GM12878 (cell line): ENCODE data around the gene LRP8. TPM values are rescaled to one million over a fixed set of nuclear protein-coding genes. Genes with fewer than 3 reads are reported as not detected.

Experiments
- ATAC-seq: fragments of 200-7000 bp; cut with Tn5 transposase; 3 replicates; pipeline ENCODE4 v1.9.1; 2020; ENCODE audit warnings: mild to moderate bottlenecking, moderate library complexity
- BruUV-seq: library from RNA; stranded (reverse); fragments of 400-500 nt; replicated peaks from 2 replicates; lab custom pipeline; 2021; lab: Mats Ljungman, UMichigan
- CTCF ChIA-PET: fragments of 300-600 bp; sonication (Branson Sonifier 250); formaldehyde crosslinking; extraction: SDS; loops from one replicate; lab custom pipeline; 2021; ENCODE audit warnings: inconsistent platforms; lab: Yijun Ruan, JAX
- POLR2A ChIA-PET: fragments of 350-600 bp; formaldehyde crosslinking; extraction: SDS; loops from one replicate; lab custom pipeline; 2021; ENCODE audit warnings: inconsistent platforms; lab: Charles Lee
- RAD21 ChIA-PET: fragments of 300-600 bp; sonication (Branson Sonifier 250); formaldehyde crosslinking; loops from one replicate; lab custom pipeline; 2023; ENCODE audit warnings: antibody characterized with exemption; ENCODE audit not compliant: unreplicated experiment; lab: Charles Lee
- SMC1A ChIA-PET: fragments of 300-600 bp; sonication (Branson Sonifier 250); formaldehyde crosslinking; loops from one replicate; lab custom pipeline; 2023; ENCODE audit not compliant: unreplicated experiment, uncharacterized antibody; lab: Charles Lee
- DNase-seq: peaks from one replicate; pipeline ENCODE4 v3.0.0-alpha.2; 2011; ENCODE audit warnings: low read depth, low spot score
- FAIRE-seq: peaks from 3 replicates; lab custom pipeline; 2011; peaks lifted over from hg19 to GRCh38; lab: Jason Lieb, UNC
- H2AFZ ChIP-seq: 2 replicates; pipeline ENCODE4 v1.6.0; 2011; ENCODE audit warnings: low read depth, low read length, control low read depth; ENCODE audit not compliant: control insufficient read depth
- H3K27ac ChIP-seq: 2 replicates; pipeline ENCODE4 v1.5.1; 2011; ENCODE audit warnings: control low read depth; ENCODE audit not compliant: control insufficient read depth, insufficient read depth
- H3K27me3 ChIP-seq, 2 experiments: replicated peaks in 1 of 2; 2 replicates each; pipeline versions ENCODE4 v1.6.0 to v1.6.1; 2011; ENCODE audit warnings: low read length in 1 of 2; ENCODE audit not compliant: control insufficient read depth in 2 of 2, insufficient read depth in 2 of 2
- H3K36me3 ChIP-seq, 2 experiments: 2 replicates each; pipeline ENCODE4 v1.5.1; 2011; ENCODE audit warnings: low read length in 1 of 2; ENCODE audit not compliant: control insufficient read depth in 2 of 2, insufficient read depth in 2 of 2
- H3K4me1 ChIP-seq: 2 replicates; pipeline ENCODE4 v1.6.1; 2011; ENCODE audit warnings: mild to moderate bottlenecking, low read length, moderate library complexity, mixed read lengths; ENCODE audit not compliant: control insufficient read depth, insufficient read depth
- H3K4me2 ChIP-seq: 2 replicates; pipeline ENCODE4 v1.6.0; 2011; ENCODE audit warnings: control low read depth; ENCODE audit not compliant: control insufficient read depth, insufficient read depth
- H3K4me3 ChIP-seq: fragments of 200-600 bp; sonication (generic); 2 replicates; pipeline ENCODE4 v1.5.1; 2016
- H3K79me2 ChIP-seq: 2 replicates; pipeline ENCODE4 v1.6.0; 2011; ENCODE audit warnings: low read length; ENCODE audit not compliant: control insufficient read depth, insufficient read depth
- H3K9ac ChIP-seq: 2 replicates; pipeline ENCODE4 v1.8.0; 2011; ENCODE audit warnings: low read length, control low read depth, mixed read lengths; ENCODE audit not compliant: control insufficient read depth, insufficient read depth
- H3K9me3 ChIP-seq: replicated peaks from 3 replicates; pipeline ENCODE4 v1.5.1; 2011; ENCODE audit warnings: mild to moderate bottlenecking, low read length; ENCODE audit not compliant: control insufficient read depth, insufficient read depth
- H4K20me1 ChIP-seq: 2 replicates; pipeline ENCODE4 v1.6.0; 2011; ENCODE audit not compliant: control insufficient read depth, insufficient read depth
- ATF3 ChIP-seq: IDR thresholded peaks from 2 replicates; pipeline ENCODE4 v1.6.1; 2011; ENCODE audit warnings: low read depth, mild to moderate bottlenecking, low read length, moderate library complexity, borderline replicate concordance; ENCODE audit errors: extremely low read depth
- CHD2 ChIP-seq: IDR thresholded peaks from 2 replicates; pipeline ENCODE4 v1.6.1; 2011; ENCODE audit warnings: low read depth, low read length, improper control_type of control experiment, borderline replicate concordance
- CHD4 ChIP-seq: fragments of 200-600 bp; sonication (generic); IDR thresholded peaks from 2 replicates; pipeline ENCODE4 v1.6.1; 2016; ENCODE audit warnings: mild to moderate bottlenecking
- CTCF ChIP-seq, 3 experiments: IDR thresholded peaks in 2 of 3; conservative IDR thresholded peaks in 1 of 3; 2 replicates each; pipeline ENCODE4 v1.5.1; 2011; ENCODE audit warnings: low read depth in 3 of 3, low read length in 3 of 3, mild to moderate bottlenecking in 3 of 3, control low read depth in 2 of 3, moderate library complexity in 2 of 3, inconsistent platforms in 1 of 3, mixed read lengths in 1 of 3; ENCODE audit not compliant: control insufficient read depth in 2 of 3, insufficient read depth in 1 of 3; ENCODE audit errors: extremely low read depth in 1 of 3
- FOXK2 ChIP-seq: fragments of 450-650 bp; IDR thresholded peaks from 2 replicates; pipeline ENCODE4 v1.6.1; 2017; ENCODE audit warnings: mild to moderate bottlenecking, moderate library complexity
- PAX8 ChIP-seq: fragments of 450-650 bp; IDR thresholded peaks from 2 replicates; pipeline ENCODE4 v1.6.1; 2017; ENCODE audit warnings: mild to moderate bottlenecking, moderate library complexity
- SPI1 ChIP-seq: IDR thresholded peaks from 2 replicates; pipeline ENCODE4 v1.6.1; 2011; ENCODE audit warnings: low read depth, mild to moderate bottlenecking, low read length, moderate library complexity, borderline replicate concordance; ENCODE audit not compliant: insufficient read depth
- TARDBP ChIP-seq: IDR thresholded peaks from 2 replicates; pipeline ENCODE4 v1.6.1; 2016; ENCODE audit warnings: borderline replicate concordance
- TCF12 ChIP-seq: IDR thresholded peaks from 2 replicates; pipeline ENCODE4 v1.6.1; 2011; ENCODE audit warnings: low read depth, mild to moderate bottlenecking, low read length
- USF1 ChIP-seq: IDR thresholded peaks from 2 replicates; pipeline ENCODE4 v1.6.1; 2011; ENCODE audit warnings: borderline replicate concordance, low read depth, mild to moderate bottlenecking, moderate library complexity, mixed read lengths, low read length; ENCODE audit not compliant: insufficient read depth; ENCODE audit errors: extremely low read length
- WGBS: methylation state at CpG from one replicate; pipeline ENCODE4 v1.1.6; 2016; ENCODE audit warnings: low lambda C conversion rate; ENCODE audit not compliant: insufficient replicate concordance, insufficient coverage; ENCODE audit errors: missing lambda C conversion rate; 5-methylcytosine and 5-hydroxymethylcytosine counted together
- in situ Hi-C: fragments of 300-500 bp; cut with MboI; formaldehyde crosslinking; loops from 9 replicates; pipeline ENCODE4 v1.14.3; 2018; ENCODE audit warnings: mixed read lengths
- intact Hi-C: fragments of 100-400 bp; cut with micrococcal nuclease; formaldehyde crosslinking; loops from one replicate; pipeline ENCODE4 v1.14.2; 2022; ENCODE audit not compliant: unreplicated experiment
- polyA plus RNA-seq, 11 experiments: library from polyadenylated mRNA; depleted of rRNA in 4 of 11; unstranded in 6 of 11; stranded (reverse) in 5 of 11; fragments of >200 nt; fragmentation: Nextera tagmentation in 4 of 11; fragmentation: Illumina TruSeq in 1 of 11; extraction: Ambion mirVana in 4 of 11; extraction: Trizol in 1 of 11; gene quantifications; 1 replicate in 1 of 11; 2 replicates in 10 of 11; pipeline versions ENCODE4 v1.2.1 to v1.2.3, GENCODE V29; 2011 to 2016; ENCODE audit warnings: inconsistent platforms in 2 of 11, missing spikeins in 2 of 11, low read depth in 1 of 11
- total RNA-seq, 4 experiments: library from RNA; depleted of rRNA in 3 of 4; stranded (reverse); fragments of >200 nt in 3 of 4; fragmentation: Illumina TruSeq in 1 of 4; extraction: Trizol in 1 of 4; gene quantifications; 2 replicates each; pipeline versions ENCODE4 v1.2.1 to v1.2.3, GENCODE V29; 2013 to 2021
- TF ChIP-seq, protein P1 (sequence below): IDR thresholded peaks from 2 replicates; pipeline ENCODE4 v1.6.1; 2011; ENCODE audit warnings: borderline replicate concordance, low read depth, mild to moderate bottlenecking, moderate library complexity, low read length; ENCODE audit not compliant: insufficient read depth, poor library complexity, severe bottlenecking
- TF ChIP-seq, protein P2 (sequence below): fragments of 450-650 bp; IDR thresholded peaks from 2 replicates; pipeline ENCODE4 v1.6.1; 2016; ENCODE audit warnings: mild to moderate bottlenecking

LRP8 gene
- total and polyA plus RNA-seq, 10 of the 15 experiments (the other 5 are each of a cell fraction or from before 2014, with no cell fraction given): 2.8 to 40.5 (median 22.3) TPM

- Histone ChIP-seq H3K4me2 (no peak overlapping the region), H3K27ac (no peak overlapping the region), H3K9me3 (no peaks in the 10 kb centered on the region), H4K20me1 (no peaks in the 10 kb centered on the region), H3K79me2 (no peaks in the 10 kb centered on the region), H3K36me3 (peaks cover 5 to 14% of the 10 kb centered on the region in 2 experiments), H3K4me1 (peaks cover 8% of the 10 kb centered on the region), H3K27me3 (no peaks in the 10 kb centered on the region), H3K4me3 (no peak overlapping the region), H3K9ac (no peak overlapping the region), H2AFZ (no peak overlapping the region)
- ChIA-PET CTCF (no interaction called here), POLR2A (no interaction called here), RAD21 (no interaction called here), SMC1A (no interaction called here)
- DNase-seq (no peak), ATAC-seq (no peak), FAIRE-seq (no peak)
- intact Hi-C loops: no loop called here
- no TSS peak for BruUV-seq
- WGBS: 58% methylated on average over 4 of the region's 4 CpGs
- in situ Hi-C loops: no loop called here
- TF ChIP-seq, protein P1, sequence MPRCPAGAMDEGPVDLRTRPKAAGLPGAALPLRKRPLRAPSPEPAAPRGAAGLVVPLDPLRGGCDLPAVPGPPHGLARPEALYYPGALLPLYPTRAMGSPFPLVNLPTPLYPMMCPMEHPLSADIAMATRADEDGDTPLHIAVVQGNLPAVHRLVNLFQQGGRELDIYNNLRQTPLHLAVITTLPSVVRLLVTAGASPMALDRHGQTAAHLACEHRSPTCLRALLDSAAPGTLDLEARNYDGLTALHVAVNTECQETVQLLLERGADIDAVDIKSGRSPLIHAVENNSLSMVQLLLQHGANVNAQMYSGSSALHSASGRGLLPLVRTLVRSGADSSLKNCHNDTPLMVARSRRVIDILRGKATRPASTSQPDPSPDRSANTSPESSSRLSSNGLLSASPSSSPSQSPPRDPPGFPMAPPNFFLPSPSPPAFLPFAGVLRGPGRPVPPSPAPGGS: no peak
- TF ChIP-seq CHD2 (no peak), CHD4 (no peak)
- TF ChIP-seq, protein P2, sequence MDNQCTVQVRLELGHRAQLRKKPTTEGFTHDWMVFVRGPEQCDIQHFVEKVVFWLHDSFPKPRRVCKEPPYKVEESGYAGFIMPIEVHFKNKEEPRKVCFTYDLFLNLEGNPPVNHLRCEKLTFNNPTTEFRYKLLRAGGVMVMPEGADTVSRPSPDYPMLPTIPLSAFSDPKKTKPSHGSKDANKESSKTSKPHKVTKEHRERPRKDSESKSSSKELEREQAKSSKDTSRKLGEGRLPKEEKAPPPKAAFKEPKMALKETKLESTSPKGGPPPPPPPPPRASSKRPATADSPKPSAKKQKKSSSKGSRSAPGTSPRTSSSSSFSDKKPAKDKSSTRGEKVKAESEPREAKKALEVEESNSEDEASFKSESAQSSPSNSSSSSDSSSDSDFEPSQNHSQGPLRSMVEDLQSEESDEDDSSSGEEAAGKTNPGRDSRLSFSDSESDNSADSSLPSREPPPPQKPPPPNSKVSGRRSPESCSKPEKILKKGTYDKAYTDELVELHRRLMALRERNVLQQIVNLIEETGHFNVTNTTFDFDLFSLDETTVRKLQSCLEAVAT: no peak
Measured at GRCh38 chr1:53244141-53244540, 83.7 kb downstream of the LRP8 start.

GRCh38 chr1:53242381-53242780 lies 85.5 kb downstream of the LRP8 start:
- RAD21 ChIA-PET: no interaction called here
- no peak for DNase-seq
- H3K4me3 ChIP-seq: no peak overlapping the region
- no peaks in the 10 kb centered on the region for H3K9me3 ChIP-seq
- H3K27me3 ChIP-seq: no peaks in the 10 kb centered on the region
- H3K4me2 ChIP-seq: no peak overlapping the region
- ATAC-seq: no peak
- in situ Hi-C loops: no loop called here
- H4K20me1 ChIP-seq: no peaks in the 10 kb centered on the region
- CTCF ChIA-PET: no interaction called here
- no peak overlapping the region for H3K27ac ChIP-seq
- no peak overlapping the region for H2AFZ ChIP-seq
- SMC1A ChIA-PET: no interaction called here
- H3K4me1 ChIP-seq: peaks cover 12% of the 10 kb centered on the region
- FAIRE-seq: no peak
- POLR2A ChIA-PET: no interaction called here
- 98% methylated on average over 4 of the region's 4 CpGs for WGBS
- peaks cover 2 to 9% of the 10 kb centered on the region in 2 experiments; a peak in 3 of 4 replicates for H3K36me3 ChIP-seq
- H3K9ac ChIP-seq: no peak overlapping the region
- BruUV-seq: no TSS peak
- peaks cover 9% of the 10 kb centered on the region for H3K79me2 ChIP-seq
- intact Hi-C loops: no loop called here
- TF ChIP-seq ATF3 (no peak), USF1 (no peak), PAX8 (no peak), TARDBP (no peak), FOXK2 (no peak), SPI1 (no peak), CTCF (IDR thresholded peaks at IDR 0.05 in 2 of 3, conservative IDR thresholded peaks at IDR 0.05 in 1 of 3; ENCODE audit: control insufficient read depth in 2 of 3, extremely low read depth in 1 of 3, insufficient read depth in 1 of 3, low read depth in 3 of 3, low read length in 3 of 3) (no peak), TCF12 (no peak)
